ENCODE data around the gene KLF11.
A peak's percentile ranks its signal among the peaks of the same experiment; 100 is the strongest.
"Not testable (repeated sequence)": the region's sequence is repeated elsewhere in the genome, so short reads cannot be mapped to it uniquely, and the experiment has no call there.

Gene KLF11

GRCh38 chr2:10087360-10087759 is 44.0 kb downstream of the KLF11 start:
- DNase-seq, result no peak

GRCh38 chr2:10089565-10090190 is 46.3 kb downstream of the KLF11 start:
- no peak for DNase-seq

GRCh38 chr2:10091182-10091888 is 48.0 kb downstream of the KLF11 start:
- no peak for DNase-seq

- DNase-seq, result not testable (repeated sequence)
These were observed 48.5 kb downstream of the KLF11 start for GRCh38 chr2:10091889-10092244.

GRCh38 chr2:10094271-10094814 is 51.0 kb downstream of the KLF11 start:
- no peak for DNase-seq

GRCh38 chr2:10095175-10095574 is 51.8 kb downstream of the KLF11 start:
- no peak for DNase-seq

- no peak for DNase-seq
These were observed 53.3 kb downstream of the KLF11 start for GRCh38 chr2:10096641-10097040.

GRCh38 chr2:10097352-10098148 is 54.2 kb downstream of the KLF11 start:
- DNase-seq, result peak; percentile 65

GRCh38 chr2:10101491-10101890 is 58.1 kb downstream of the KLF11 start:
- no peak for DNase-seq

GRCh38 chr2:10103179-10103578 is 59.8 kb downstream of the KLF11 start:
- DNase-seq, result no peak

Measured in stimulated activated CD8-positive, alpha-beta memory T cell treated with anti-CD3 and anti-CD28 coated beads, Interleukin-4, amount 100 ng/mL, for 48 hours (primary cell).